IMR-90 (cell line): ENCODE results near the gene SLC13A5. TPM values are rescaled to one million over a fixed set of nuclear protein-coding genes. Genes with fewer than 3 reads are reported as not detected.

Experiments
- ATAC-seq: fragments of 200-7000 bp; cut with Tn5 transposase; 2 replicates; pipeline ENCODE4 v1.9.1; 2020; ENCODE audit warnings: low read depth, mild to moderate bottlenecking, moderate library complexity
- BruUV-seq: library from RNA; stranded (reverse); fragments of 400-500 nt; replicated peaks from 2 replicates; lab custom pipeline; 2021; lab: Mats Ljungman, UMichigan
- CTCF ChIA-PET: fragments of 300-600 bp; formaldehyde crosslinking; extraction: SDS; loops from one replicate; lab custom pipeline; 2021; ENCODE audit warnings: antibody characterized with exemption; lab: Yijun Ruan, JAX
- POLR2A ChIA-PET: fragments of 300-600 bp; sonication (Branson Sonifier 250); formaldehyde crosslinking; loops from one replicate; lab custom pipeline; 2022; ENCODE audit warnings: antibody characterized with exemption; ENCODE audit not compliant: unreplicated experiment; lab: Charles Lee
- DNase-seq: peaks from one replicate; pipeline ENCODE4 v3.0.0; 2013
- H2AFZ ChIP-seq: replicated peaks from 2 replicates; pipeline ENCODE3; 2013; ENCODE audit warnings: low read length, mild to moderate bottlenecking; ENCODE audit not compliant: poor library complexity
- H2AK5ac ChIP-seq: 2 replicates; pipeline ENCODE4 v1.6.1; 2013; ENCODE audit warnings: low read depth, low read length, inconsistent platforms
- H2AK9ac ChIP-seq: replicated peaks from 2 replicates; pipeline ENCODE3; 2013; ENCODE audit warnings: mild to moderate bottlenecking, low read depth, low read length, moderate library complexity; ENCODE audit not compliant: poor library complexity
- H2BK120ac ChIP-seq: 2 replicates; pipeline ENCODE4 v1.6.1; 2013; ENCODE audit warnings: low read depth, low read length, inconsistent platforms
- H2BK15ac ChIP-seq: 3 replicates; pipeline ENCODE4 v1.6.1; 2013; ENCODE audit warnings: low read depth, low read length, inconsistent platforms
- H2BK20ac ChIP-seq: 2 replicates; pipeline ENCODE4 v1.6.1; 2013; ENCODE audit warnings: low read depth, mild to moderate bottlenecking, inconsistent platforms, low read length, moderate library complexity
- H2BK5ac ChIP-seq: 2 replicates; pipeline ENCODE4 v1.6.1; 2013; ENCODE audit warnings: mild to moderate bottlenecking, low read depth, low read length, inconsistent platforms; ENCODE audit not compliant: poor library complexity, severe bottlenecking
- H3K14ac ChIP-seq: replicated peaks from 2 replicates; pipeline ENCODE4 v1.6.1; 2013; ENCODE audit warnings: low read depth, low read length, inconsistent platforms
- H3K18ac ChIP-seq: 2 replicates; pipeline ENCODE4 v1.6.1; 2013; ENCODE audit warnings: low read depth, low read length, control low read depth
- H3K23ac ChIP-seq: 2 replicates; pipeline ENCODE4 v1.6.1; 2013; ENCODE audit warnings: low read depth, low read length, inconsistent platforms
- H3K27ac ChIP-seq: 2 replicates; pipeline ENCODE4 v1.5.1; 2013; ENCODE audit warnings: mild to moderate bottlenecking, control low read depth, low read length; ENCODE audit not compliant: insufficient read depth
- H3K27me3 ChIP-seq: 2 replicates; pipeline ENCODE4 v1.6.1; 2013; ENCODE audit warnings: low read length; ENCODE audit not compliant: control insufficient read depth, insufficient read depth
- H3K36me3 ChIP-seq: 2 replicates; pipeline ENCODE4 v1.6.1; 2013; ENCODE audit warnings: low read length, mixed read lengths; ENCODE audit not compliant: control insufficient read depth, insufficient read depth
- H3K4ac ChIP-seq: 2 replicates; pipeline ENCODE4 v1.6.1; 2013; ENCODE audit warnings: low read depth, low read length, inconsistent platforms
- H3K4me1 ChIP-seq: 2 replicates; pipeline ENCODE4 v1.6.1; 2013; ENCODE audit warnings: low read length, mixed read lengths; ENCODE audit not compliant: control insufficient read depth, insufficient read depth
- H3K4me2 ChIP-seq: 2 replicates; pipeline ENCODE4 v1.6.1; 2013; ENCODE audit warnings: low read depth, mild to moderate bottlenecking, control low read depth, low read length, moderate library complexity
- H3K4me3 ChIP-seq: 2 replicates; pipeline ENCODE4 v1.5.1; 2013; ENCODE audit warnings: low read depth, mild to moderate bottlenecking, control low read depth, low read length, moderate library complexity; ENCODE audit not compliant: insufficient read depth
- H3K56ac ChIP-seq: 2 replicates; pipeline ENCODE4 v1.6.1; 2013; ENCODE audit warnings: low read length, inconsistent platforms; ENCODE audit not compliant: insufficient read depth; ENCODE audit errors: extremely low read depth
- H3K79me1 ChIP-seq, 2 experiments: 2 replicates each; pipeline ENCODE4 v1.6.1; 2013; ENCODE audit warnings: low read length in 2 of 2, inconsistent platforms in 1 of 2, low read depth in 1 of 2
- H3K9ac ChIP-seq: 2 replicates; pipeline ENCODE4 v1.6.1; 2013; ENCODE audit warnings: low read depth, low read length, control low read depth
- H3K9me1 ChIP-seq: 2 replicates; pipeline ENCODE4 v1.6.1; 2013; ENCODE audit warnings: low read length, inconsistent platforms; ENCODE audit not compliant: insufficient read depth
- H3K9me3 ChIP-seq: 2 replicates; pipeline ENCODE4 v1.6.1; 2013; ENCODE audit warnings: low read length; ENCODE audit not compliant: control insufficient read depth, insufficient read depth
- H4K20me1 ChIP-seq: 2 replicates; pipeline ENCODE4 v1.6.1; 2013; ENCODE audit warnings: low read length, inconsistent platforms; ENCODE audit not compliant: insufficient read depth
- H4K5ac ChIP-seq: 2 replicates; pipeline ENCODE4 v1.6.1; 2013; ENCODE audit warnings: mild to moderate bottlenecking, low read depth, low read length, control low read depth
- H4K8ac ChIP-seq, 2 experiments: 2 replicates each; pipeline ENCODE4 v1.6.1; 2013; ENCODE audit warnings: low read depth in 2 of 2, low read length in 2 of 2, control low read depth in 1 of 2, inconsistent platforms in 1 of 2
- H4K91ac ChIP-seq: 2 replicates; pipeline ENCODE4 v1.6.1; 2013; ENCODE audit warnings: low read depth, low read length, inconsistent platforms; ENCODE audit not compliant: insufficient read depth
- BHLHE40 ChIP-seq: fragments of 150-350 bp; IDR thresholded peaks from 2 replicates; pipeline ENCODE4 v1.6.1; 2016; ENCODE audit warnings: mild to moderate bottlenecking, low read depth, low read length
- CEBPB ChIP-seq: IDR thresholded peaks from 2 replicates; pipeline ENCODE4 v1.6.1; 2012; ENCODE audit warnings: low read depth, low read length, improper control_type of control experiment
- CTCF ChIP-seq: conservative IDR thresholded peaks from 2 replicates; pipeline ENCODE4 v1.5.1; 2012; ENCODE audit warnings: mild to moderate bottlenecking, low read depth, low read length, improper control_type of control experiment
- ELK1 ChIP-seq: fragments of 150-350 bp; IDR thresholded peaks from 2 replicates; pipeline ENCODE4 v1.6.1; 2016; ENCODE audit warnings: low read depth, mild to moderate bottlenecking, low read length, moderate library complexity, borderline replicate concordance
- FOS ChIP-seq: fragments of 150-350 bp; IDR thresholded peaks from 2 replicates; pipeline ENCODE4 v1.6.1; 2016; ENCODE audit warnings: low read depth, low read length
- MXI1 ChIP-seq: IDR thresholded peaks from 2 replicates; pipeline ENCODE4 v1.6.1; 2012; ENCODE audit warnings: low read depth, mild to moderate bottlenecking, low read length, moderate library complexity, borderline replicate concordance
- NFE2L2 ChIP-seq: fragments of 150-350 bp; IDR thresholded peaks from 2 replicates; pipeline ENCODE4 v1.6.1; 2016; ENCODE audit warnings: low read depth, mild to moderate bottlenecking, low read length
- POLR2A ChIP-seq: IDR thresholded peaks from 2 replicates; pipeline ENCODE4 v1.6.1; 2012; ENCODE audit warnings: mild to moderate bottlenecking, low read depth, low read length
- RCOR1 ChIP-seq: IDR thresholded peaks from 2 replicates; pipeline ENCODE4 v1.6.1; 2012; ENCODE audit warnings: mild to moderate bottlenecking, low read length, improper control_type of control experiment; ENCODE audit not compliant: insufficient replicate concordance
- RFX5 ChIP-seq: IDR thresholded peaks from 2 replicates; pipeline ENCODE4 v1.8.0; 2012; ENCODE audit warnings: low read depth, mild to moderate bottlenecking, low read length, moderate library complexity
- SMC3 ChIP-seq: fragments of 150-350 bp; IDR thresholded peaks from 2 replicates; pipeline ENCODE4 v1.6.1; 2016; ENCODE audit warnings: low read depth, mild to moderate bottlenecking, antibody characterized with exemption, low read length, moderate library complexity
- USF2 ChIP-seq: fragments of 150-350 bp; IDR thresholded peaks from 2 replicates; pipeline ENCODE4 v1.6.1; 2017; ENCODE audit warnings: mild to moderate bottlenecking, antibody characterized with exemption, low read length, low read depth
- WGBS, 2 experiments: methylation state at CpG; one replicate each; pipeline versions ENCODE4 v1.1.5 to v1.1.7; 2013; ENCODE audit warnings: missing lambda C conversion rate in 2 of 2; ENCODE audit not compliant: insufficient read length in 1 of 2; ENCODE audit errors: extremely low coverage in 2 of 2; 5-methylcytosine and 5-hydroxymethylcytosine counted together
- dilution Hi-C: fragments of 300-500 bp; cut with HindIII; formaldehyde crosslinking; loops from one replicate; pipeline ENCODE4 v1.14.3; 2018; ENCODE audit warnings: low sequenced_read_pairs; ENCODE audit not compliant: unreplicated experiment
- in situ Hi-C: fragments of 300-500 bp; cut with MboI; formaldehyde crosslinking; loops from 3 replicates; pipeline ENCODE4 v1.14.3; 2019; ENCODE audit warnings: low sequenced_read_pairs, inconsistent platforms, mixed read lengths
- intact Hi-C: fragments of 100-400 bp; cut with micrococcal nuclease; formaldehyde crosslinking; loops from 2 replicates; pipeline ENCODE4 v1.10.0; 2022
- polyA plus RNA-seq, 3 experiments: library from polyadenylated mRNA; depleted of rRNA; stranded (reverse); fragments of >200 nt; gene quantifications; 2 replicates each; pipeline ENCODE4 v1.2.3, GENCODE V29; 2012; ENCODE audit warnings: low replicate concordance in 1 of 3
- total RNA-seq: library from RNA; depleted of rRNA; stranded (reverse); fragments of >200 nt; gene quantifications from 2 replicates; pipeline ENCODE4 v1.2.3, GENCODE V29; 2012

The SLC13A5 gene
- total and polyA plus RNA-seq, 2 of the 4 experiments (the other 2 are of a cell fraction) = not detected

DNA sequence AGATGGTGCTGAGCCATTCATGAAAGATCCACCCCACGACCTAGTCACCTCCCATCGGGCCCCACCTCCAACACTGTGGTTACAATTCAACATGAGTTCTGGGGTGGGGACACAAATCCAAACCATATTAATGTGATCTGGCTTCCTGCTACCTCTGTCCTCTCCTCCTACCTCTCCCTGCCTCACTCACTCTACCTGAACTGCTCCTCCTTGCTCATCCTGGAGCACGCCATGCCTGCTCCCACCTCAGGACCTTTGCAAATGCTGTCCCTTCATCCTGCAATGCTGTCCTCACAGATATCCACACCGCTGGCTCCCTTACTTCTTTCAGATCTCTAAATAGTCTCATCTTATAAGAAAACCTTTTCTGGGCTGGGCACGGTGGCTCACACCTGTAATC is 10.8 kb upstream of the SLC13A5 start:
- Histone ChIP-seq H3K56ac (no peak overlapping the region), H4K5ac (no peak overlapping the region), H3K4ac (no peak overlapping the region), H3K18ac (no peak overlapping the region), H2BK5ac (no peak overlapping the region), H2AK5ac (no peak overlapping the region), H3K14ac (no peak overlapping the region), H3K4me2 (no peak overlapping the region), H3K23ac (no peak overlapping the region), H2BK20ac (no peak overlapping the region), H3K9ac (no peak overlapping the region), H3K4me1 (no peaks in the 10 kb centered on the region), H2AFZ (no peak overlapping the region), H4K8ac (no peak overlapping the region), H3K79me1 (no peaks in the 10 kb centered on the region), H4K91ac (no peak overlapping the region), H4K20me1 (no peaks in the 10 kb centered on the region), H3K36me3 (no peaks in the 10 kb centered on the region), H2BK15ac (no peak overlapping the region), H3K9me3 (no peaks in the 10 kb centered on the region), H2AK9ac (no peak overlapping the region), H3K27me3 (peaks cover 11% of the 10 kb centered on the region), H3K9me1 (no peaks in the 10 kb centered on the region), H3K4me3 (no peak overlapping the region), H3K27ac (no peak overlapping the region), H2BK120ac (no peak overlapping the region)
- ChIA-PET CTCF (no interaction called here), POLR2A (no interaction called here)
- TF ChIP-seq BHLHE40 = no peak
- TF ChIP-seq SMC3 = no peak
- TF ChIP-seq MXI1 = no peak
- no peak for TF ChIP-seq RFX5
- no peak for TF ChIP-seq POLR2A
- no peak for TF ChIP-seq CTCF
- no peak for TF ChIP-seq RCOR1
- no peak for TF ChIP-seq CEBPB
- no peak for TF ChIP-seq FOS
- TF ChIP-seq ELK1 = no peak
- TF ChIP-seq USF2 = no peak
- no peak for TF ChIP-seq NFE2L2
- BruUV-seq = no TSS peak
- no peak for ATAC-seq
- WGBS, 2 experiments = 79% methylated on average over 3 of the region's 5 CpGs; no CpG with 5 or more reads in 1 of the 2 experiments
- dilution Hi-C loops (no loop called here), in situ Hi-C loops (no loop called here), intact Hi-C loops (no loop called here)
- no peak for DNase-seq
